HepG2 (cell line): Measurements from ENCODE around the gene SRSF7. TPM values are rescaled to one million over a fixed set of nuclear protein-coding genes. Genes with fewer than 3 reads are reported as not detected.

Source experiments
- BRD4 ChIP-seq: sonication (generic); formaldehyde crosslinking; IDR thresholded peaks from 2 replicates; pipeline ENCODE4 v1.4.0; 2020; ENCODE audit warnings: missing genetic modification reagents
- CBX2 ChIP-seq, 2 experiments: fragments of 200-600 bp in 1 of 2; sonication (generic); formaldehyde crosslinking in 1 of 2; IDR thresholded peaks; 2 replicates each; pipeline versions ENCODE4 v1.7.0 to v1.8.1; 2018 to 2022; ENCODE audit warnings: low read depth in 2 of 2, low read length in 1 of 2, mild to moderate bottlenecking in 1 of 2, missing genetic modification reagents in 1 of 2
- FOXK1 ChIP-seq: sonication (generic); formaldehyde crosslinking; IDR thresholded peaks from 2 replicates; pipeline ENCODE4 v1.4.0; 2020; ENCODE audit warnings: low read depth, missing genetic modification reagents, borderline replicate concordance
- JDP2 ChIP-seq: sonication (generic); formaldehyde crosslinking; IDR thresholded peaks from 2 replicates; pipeline ENCODE4 v1.8.1; 2022; ENCODE audit warnings: missing genetic modification reagents, borderline replicate concordance
- KDM4B ChIP-seq: sonication (generic); formaldehyde crosslinking; IDR thresholded peaks from 2 replicates; pipeline ENCODE4 v1.4.0; 2020; ENCODE audit warnings: missing genetic modification reagents
- MLLT10 ChIP-seq: sonication (generic); formaldehyde crosslinking; IDR thresholded peaks from 2 replicates; pipeline ENCODE4 v1.4.0; 2020; ENCODE audit warnings: missing genetic modification reagents
- MTA3 ChIP-seq: sonication (generic); formaldehyde crosslinking; IDR thresholded peaks from 2 replicates; pipeline ENCODE4 v1.4.0; 2020; ENCODE audit warnings: missing genetic modification reagents
- NFE2L2 ChIP-seq: fragments of 150-350 bp; IDR thresholded peaks from 2 replicates; pipeline ENCODE4 v1.6.1; 2014; ENCODE audit warnings: low read length
- RARG ChIP-seq: sonication (generic); formaldehyde crosslinking; IDR thresholded peaks from 2 replicates; pipeline ENCODE4 v1.4.0; 2020; ENCODE audit warnings: low read depth, mild to moderate bottlenecking, missing genetic modification reagents
- RXRA ChIP-seq: sonication (generic); formaldehyde crosslinking; IDR thresholded peaks from 2 replicates; pipeline ENCODE4 v1.5.1; 2020; ENCODE audit warnings: missing genetic modification reagents
- STAG1 ChIP-seq: sonication (generic); formaldehyde crosslinking; IDR thresholded peaks from 2 replicates; pipeline ENCODE4 v1.4.0; 2020; ENCODE audit warnings: missing genetic modification reagents
- TOPORS ChIP-seq: sonication (generic); formaldehyde crosslinking; IDR thresholded peaks from 2 replicates; pipeline ENCODE4 v1.8.0; 2023; ENCODE audit warnings: mild to moderate bottlenecking, missing genetic modification reagents
- ZNF343 ChIP-seq: sonication (generic); formaldehyde crosslinking; IDR thresholded peaks from 2 replicates; pipeline ENCODE4 v1.4.0; 2020; ENCODE audit warnings: mild to moderate bottlenecking, missing genetic modification reagents
- ZNF546 ChIP-seq: sonication (generic); formaldehyde crosslinking; conservative IDR thresholded peaks from 2 replicates; pipeline ENCODE4 v1.8.1; 2023; ENCODE audit warnings: mild to moderate bottlenecking, missing genetic modification reagents
- ZNF644 ChIP-seq: IDR thresholded peaks from 2 replicates; pipeline ENCODE4 v1.6.1; 2016; ENCODE audit warnings: low read depth
- ZNF737 ChIP-seq: sonication (generic); formaldehyde crosslinking; IDR thresholded peaks from 2 replicates; pipeline ENCODE4 v1.5.0; 2020; ENCODE audit warnings: missing genetic modification reagents, mild to moderate bottlenecking, borderline replicate concordance
- polyA plus RNA-seq, 8 experiments: library from polyadenylated mRNA; depleted of rRNA in 3 of 8; stranded (reverse) in 7 of 8; unstranded in 1 of 8; fragments of >200 nt; fragmentation: Illumina TruSeq in 4 of 8; extraction: Trizol in 4 of 8; gene quantifications; 2 replicates each; pipeline versions ENCODE4 v1.2.1 to v1.2.3, GENCODE V29; 2011 to 2016; ENCODE audit warnings: low read depth in 4 of 8, missing spikeins in 1 of 8, mixed read lengths in 1 of 8; ENCODE audit not compliant: insufficient read depth in 1 of 8
- total RNA-seq, 5 experiments: library from RNA; depleted of rRNA; stranded (reverse); fragments of >200 nt; fragmentation: Illumina TruSeq; extraction: Trizol; gene quantifications; 2 replicates each; pipeline ENCODE4 v1.2.3, GENCODE V29; 2016; ENCODE audit warnings: low read depth in 1 of 5
- TF ChIP-seq, protein P1 (sequence below): sonication (generic); formaldehyde crosslinking; IDR thresholded peaks from 2 replicates; pipeline ENCODE4 v1.5.0; 2020; ENCODE audit warnings: mild to moderate bottlenecking, missing genetic modification reagents
- TF ChIP-seq, protein P2 (sequence below): sonication (generic); formaldehyde crosslinking; IDR thresholded peaks from 2 replicates; pipeline ENCODE4 v1.4.0; 2020; ENCODE audit warnings: missing genetic modification reagents
- TF ChIP-seq, protein P3 (sequence below): sonication (generic); formaldehyde crosslinking; conservative IDR thresholded peaks from 2 replicates; pipeline ENCODE4 v1.8.0; 2022; ENCODE audit warnings: missing genetic modification reagents
- TF ChIP-seq, protein P4 (sequence below): sonication (generic); formaldehyde crosslinking; conservative IDR thresholded peaks from 2 replicates; pipeline ENCODE4 v1.5.0; 2020; ENCODE audit warnings: missing genetic modification reagents
- TF ChIP-seq, protein P5 (sequence below): sonication (generic); formaldehyde crosslinking; IDR thresholded peaks from 2 replicates; pipeline ENCODE4 v1.5.1; 2020; ENCODE audit warnings: mild to moderate bottlenecking, missing genetic modification reagents, moderate library complexity

The SRSF7 gene
- total and polyA plus RNA-seq, 2 of the 13 experiments (the other 11 are each of a cell fraction or from before 2014, with no cell fraction given): 172 to 275 TPM

DNA sequence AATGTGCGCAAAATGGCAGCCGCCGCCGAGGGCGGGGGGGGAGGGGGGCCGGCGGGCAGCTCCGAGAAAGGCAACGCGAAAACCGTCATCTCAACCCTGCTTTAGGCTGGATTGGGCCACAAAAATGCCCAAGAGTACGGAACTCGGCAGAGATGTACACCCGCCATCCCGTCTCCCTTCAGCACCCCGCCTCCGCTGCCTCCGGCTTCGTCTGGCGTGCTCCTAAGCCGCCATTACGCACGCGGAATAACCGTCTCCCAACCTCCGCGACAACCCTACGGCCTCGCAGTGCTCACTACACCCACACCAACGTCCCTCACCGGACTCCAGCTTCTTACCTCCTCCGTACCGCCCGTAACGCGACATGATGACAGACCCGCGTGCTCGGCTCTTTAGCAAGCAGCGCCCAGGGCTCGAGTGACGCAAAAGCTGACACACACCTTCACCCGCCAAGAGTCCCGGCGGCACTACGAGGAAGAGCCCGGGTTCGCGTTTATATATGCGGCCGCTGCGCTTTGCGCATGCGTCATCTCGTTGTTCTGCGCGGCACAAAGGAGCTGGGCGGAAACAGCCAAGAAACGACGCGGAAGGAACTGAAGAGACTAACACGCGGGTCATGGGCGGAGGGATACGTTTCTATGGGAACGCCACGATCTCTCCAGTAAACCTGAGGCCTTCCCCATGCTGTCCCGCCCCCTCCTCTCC is at the start of gene SRSF7 (continued):
- TF ChIP-seq, protein P1, sequence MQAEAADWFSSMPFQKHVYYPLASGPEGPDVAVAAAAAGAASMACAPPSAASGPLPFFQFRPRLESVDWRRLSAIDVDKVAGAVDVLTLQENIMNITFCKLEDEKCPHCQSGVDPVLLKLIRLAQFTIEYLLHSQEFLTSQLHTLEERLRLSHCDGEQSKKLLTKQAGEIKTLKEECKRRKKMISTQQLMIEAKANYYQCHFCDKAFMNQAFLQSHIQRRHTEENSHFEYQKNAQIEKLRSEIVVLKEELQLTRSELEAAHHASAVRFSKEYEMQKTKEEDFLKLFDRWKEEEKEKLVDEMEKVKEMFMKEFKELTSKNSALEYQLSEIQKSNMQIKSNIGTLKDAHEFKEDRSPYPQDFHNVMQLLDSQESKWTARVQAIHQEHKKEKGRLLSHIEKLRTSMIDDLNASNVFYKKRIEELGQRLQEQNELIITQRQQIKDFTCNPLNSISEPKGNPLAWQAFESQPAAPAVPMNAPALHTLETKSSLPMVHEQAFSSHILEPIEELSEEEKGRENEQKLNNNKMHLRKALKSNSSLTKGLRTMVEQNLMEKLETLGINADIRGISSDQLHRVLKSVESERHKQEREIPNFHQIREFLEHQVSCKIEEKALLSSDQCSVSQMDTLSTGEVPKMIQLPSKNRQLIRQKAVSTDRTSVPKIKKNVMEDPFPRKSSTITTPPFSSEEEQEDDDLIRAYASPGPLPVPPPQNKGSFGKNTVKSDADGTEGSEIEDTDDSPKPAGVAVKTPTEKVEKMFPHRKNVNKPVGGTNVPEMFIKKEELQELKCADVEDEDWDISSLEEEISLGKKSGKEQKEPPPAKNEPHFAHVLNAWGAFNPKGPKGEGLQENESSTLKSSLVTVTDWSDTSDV: peak; percentile 97
- no peak; the same call in 1 of the 2 replicates for TF ChIP-seq CBX2 (IDR thresholded peaks at IDR 0.05; ENCODE audit: low read depth, low read length)
- no peak for TF ChIP-seq CBX2 (CRISPR knock-in tag; IDR thresholded peaks at IDR 0.05; ENCODE audit: low read depth)
- TF ChIP-seq MLLT10 (CRISPR knock-in tag): no peak
- peak; percentile 9; the same call in 1 of the 2 replicates for TF ChIP-seq ZNF644 (CRISPR knock-in tag)
- 0 out of 2 replicates have a peak, but pooled peaks have one; percentile 17 for TF ChIP-seq ZNF737 (CRISPR knock-in tag)
- TF ChIP-seq ZNF546 (CRISPR knock-in tag): peak; percentile 87; the same call in 1 of the 2 replicates
- TF ChIP-seq, protein P2, sequence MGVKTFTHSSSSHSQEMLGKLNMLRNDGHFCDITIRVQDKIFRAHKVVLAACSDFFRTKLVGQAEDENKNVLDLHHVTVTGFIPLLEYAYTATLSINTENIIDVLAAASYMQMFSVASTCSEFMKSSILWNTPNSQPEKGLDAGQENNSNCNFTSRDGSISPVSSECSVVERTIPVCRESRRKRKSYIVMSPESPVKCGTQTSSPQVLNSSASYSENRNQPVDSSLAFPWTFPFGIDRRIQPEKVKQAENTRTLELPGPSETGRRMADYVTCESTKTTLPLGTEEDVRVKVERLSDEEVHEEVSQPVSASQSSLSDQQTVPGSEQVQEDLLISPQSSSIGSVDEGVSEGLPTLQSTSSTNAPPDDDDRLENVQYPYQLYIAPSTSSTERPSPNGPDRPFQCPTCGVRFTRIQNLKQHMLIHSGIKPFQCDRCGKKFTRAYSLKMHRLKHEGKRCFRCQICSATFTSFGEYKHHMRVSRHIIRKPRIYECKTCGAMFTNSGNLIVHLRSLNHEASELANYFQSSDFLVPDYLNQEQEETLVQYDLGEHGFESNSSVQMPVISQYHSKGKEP (CRISPR knock-in tag): peak; percentile 95
- TF ChIP-seq, protein P3, sequence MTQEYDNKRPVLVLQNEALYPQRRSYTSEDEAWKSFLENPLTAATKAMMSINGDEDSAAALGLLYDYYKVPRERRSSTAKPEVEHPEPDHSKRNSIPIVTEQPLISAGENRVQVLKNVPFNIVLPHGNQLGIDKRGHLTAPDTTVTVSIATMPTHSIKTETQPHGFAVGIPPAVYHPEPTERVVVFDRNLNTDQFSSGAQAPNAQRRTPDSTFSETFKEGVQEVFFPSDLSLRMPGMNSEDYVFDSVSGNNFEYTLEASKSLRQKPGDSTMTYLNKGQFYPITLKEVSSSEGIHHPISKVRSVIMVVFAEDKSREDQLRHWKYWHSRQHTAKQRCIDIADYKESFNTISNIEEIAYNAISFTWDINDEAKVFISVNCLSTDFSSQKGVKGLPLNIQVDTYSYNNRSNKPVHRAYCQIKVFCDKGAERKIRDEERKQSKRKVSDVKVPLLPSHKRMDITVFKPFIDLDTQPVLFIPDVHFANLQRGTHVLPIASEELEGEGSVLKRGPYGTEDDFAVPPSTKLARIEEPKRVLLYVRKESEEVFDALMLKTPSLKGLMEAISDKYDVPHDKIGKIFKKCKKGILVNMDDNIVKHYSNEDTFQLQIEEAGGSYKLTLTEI: no peak
- TF ChIP-seq MTA3 (CRISPR knock-in tag): no peak
- peak; percentile 66 for TF ChIP-seq RXRA (CRISPR knock-in tag)
- peak; percentile 91; the same call in 1 of the 2 replicates for TF ChIP-seq ZNF343 (CRISPR knock-in tag)
- TF ChIP-seq STAG1 (CRISPR knock-in tag): no peak; the same call in 1 of the 2 replicates
- 0 out of 2 replicates have a peak, but pooled peaks have one; percentile 85 for TF ChIP-seq JDP2
- TF ChIP-seq KDM4B (CRISPR knock-in tag): peak; percentile 15; the same call in 1 of the 2 replicates
- peak; percentile 66; the same call in 1 of the 2 replicates for TF ChIP-seq FOXK1
- TF ChIP-seq, protein P4, sequence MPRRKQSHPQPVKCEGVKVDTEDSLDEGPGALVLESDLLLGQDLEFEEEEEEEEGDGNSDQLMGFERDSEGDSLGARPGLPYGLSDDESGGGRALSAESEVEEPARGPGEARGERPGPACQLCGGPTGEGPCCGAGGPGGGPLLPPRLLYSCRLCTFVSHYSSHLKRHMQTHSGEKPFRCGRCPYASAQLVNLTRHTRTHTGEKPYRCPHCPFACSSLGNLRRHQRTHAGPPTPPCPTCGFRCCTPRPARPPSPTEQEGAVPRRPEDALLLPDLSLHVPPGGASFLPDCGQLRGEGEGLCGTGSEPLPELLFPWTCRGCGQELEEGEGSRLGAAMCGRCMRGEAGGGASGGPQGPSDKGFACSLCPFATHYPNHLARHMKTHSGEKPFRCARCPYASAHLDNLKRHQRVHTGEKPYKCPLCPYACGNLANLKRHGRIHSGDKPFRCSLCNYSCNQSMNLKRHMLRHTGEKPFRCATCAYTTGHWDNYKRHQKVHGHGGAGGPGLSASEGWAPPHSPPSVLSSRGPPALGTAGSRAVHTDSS (CRISPR knock-in tag): 0 out of 2 replicates have a peak, but pooled peaks have one; percentile 70
- TF ChIP-seq, protein P5, sequence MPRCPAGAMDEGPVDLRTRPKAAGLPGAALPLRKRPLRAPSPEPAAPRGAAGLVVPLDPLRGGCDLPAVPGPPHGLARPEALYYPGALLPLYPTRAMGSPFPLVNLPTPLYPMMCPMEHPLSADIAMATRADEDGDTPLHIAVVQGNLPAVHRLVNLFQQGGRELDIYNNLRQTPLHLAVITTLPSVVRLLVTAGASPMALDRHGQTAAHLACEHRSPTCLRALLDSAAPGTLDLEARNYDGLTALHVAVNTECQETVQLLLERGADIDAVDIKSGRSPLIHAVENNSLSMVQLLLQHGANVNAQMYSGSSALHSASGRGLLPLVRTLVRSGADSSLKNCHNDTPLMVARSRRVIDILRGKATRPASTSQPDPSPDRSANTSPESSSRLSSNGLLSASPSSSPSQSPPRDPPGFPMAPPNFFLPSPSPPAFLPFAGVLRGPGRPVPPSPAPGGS: peak; percentile 93
- TF ChIP-seq RARG (CRISPR knock-in tag): no peak
- peak; percentile 94 for TF ChIP-seq TOPORS (CRISPR knock-in tag)
- no peak for TF ChIP-seq NFE2L2
- TF ChIP-seq BRD4 (CRISPR knock-in tag): peak; percentile 94
